HG02973 (cell line): Measurements from ENCODE around the gene AACS.
"Not testable (repeated sequence)": the region's sequence is repeated elsewhere in the genome, so short reads cannot be mapped to it uniquely, and the experiment has no call there.

ENCODE experiments used
- ATAC-seq: cut with Tn5 transposase; IDR thresholded peaks from one replicate; pipeline ENCODE4 v1.9.1; 2021; ENCODE audit warnings: moderate library complexity; ENCODE audit not compliant: unreplicated experiment

AACS gene

GRCh38 chr12:125056306-125056705 lies 8.9 kb upstream of the AACS start:
- no peak for ATAC-seq

GRCh38 chr12:125057708-125058107 lies 7.5 kb upstream of the AACS start:
- no peak for ATAC-seq

- no peak for ATAC-seq
Measured at GRCh38 chr12:125061229-125061628, 4.0 kb upstream of the AACS start.

GRCh38 chr12:125063522-125063921 lies 1.7 kb upstream of the AACS start:
- not testable (repeated sequence) for ATAC-seq

- ATAC-seq = no peak
Measured at GRCh38 chr12:125064492-125064891, 743 bp upstream of the AACS start.

GRCh38 chr12:125065919-125066570 lies 810 bp downstream of the AACS start:
- ATAC-seq = no peak

- no peak for ATAC-seq
Measured at GRCh38 chr12:125068391-125068790, 3.2 kb downstream of the AACS start.

- no peak for ATAC-seq
Measured at GRCh38 chr12:125069616-125070015, 4.4 kb downstream of the AACS start.

- no peak for ATAC-seq
Measured at GRCh38 chr12:125070112-125070511, 4.9 kb downstream of the AACS start.

GRCh38 chr12:125070661-125071390 lies 5.6 kb downstream of the AACS start:
- no peak for ATAC-seq

GRCh38 chr12:125071456-125071855 lies 6.2 kb downstream of the AACS start:
- ATAC-seq = no peak

- ATAC-seq = no peak
Measured at GRCh38 chr12:125072496-125072895, 7.3 kb downstream of the AACS start.

GRCh38 chr12:125074294-125074693 lies 9.1 kb downstream of the AACS start:
- not testable (repeated sequence) for ATAC-seq

GRCh38 chr12:125076103-125076502 lies 10.9 kb downstream of the AACS start:
- no peak for ATAC-seq

GRCh38 chr12:125079084-125079483 lies 13.8 kb downstream of the AACS start:
- no peak for ATAC-seq

GRCh38 chr12:125079648-125080645 lies 14.7 kb downstream of the AACS start:
- no peak for ATAC-seq

GRCh38 chr12:125081427-125081826 lies 16.2 kb downstream of the AACS start:
- ATAC-seq = no peak

- no peak for ATAC-seq
Measured at GRCh38 chr12:125083072-125083471, 17.8 kb downstream of the AACS start.

GRCh38 chr12:125088199-125088598 lies 23.0 kb downstream of the AACS start:
- ATAC-seq = not testable (repeated sequence)

- ATAC-seq = no peak
Measured at GRCh38 chr12:125089083-125089482, 23.8 kb downstream of the AACS start.

GRCh38 chr12:125089626-125090025 lies 24.4 kb downstream of the AACS start:
- ATAC-seq = no peak
